Measurements from ENCODE around the gene CWF19L1.

GRCh38 chr10:100288196-100288595 lies 20.8 kb upstream of the CWF19L1 start:
- no peak for TF ChIP-seq CTCF (IDR thresholded peaks at IDR 0.05; ENCODE audit: extremely low read depth in 1 of 2, insufficient read depth in 1 of 2, low read depth in 1 of 2, low read length in 2 of 2)
- no peak for TF ChIP-seq POLR2AphosphoS5 (IDR thresholded peaks at IDR 0.05; ENCODE audit: insufficient read depth, low read depth, low read length)
- no peak for TF ChIP-seq POLR2A (IDR thresholded peaks at IDR 0.05; ENCODE audit: low read depth, low read length)
- no peak for TF ChIP-seq EZH2 (IDR thresholded peaks at IDR 0.05; ENCODE audit: borderline replicate concordance, low read depth, low read length, severe bottlenecking)
- TF ChIP-seq JUN (IDR thresholded peaks at IDR 0.05; ENCODE audit: borderline replicate concordance, insufficient read depth, insufficient read length, low read depth) = no peak

Measured in endothelial cell of umbilical vein (primary cell).